Stimulated activated CD8-positive, alpha-beta memory T cell treated with anti-CD3 and anti-CD28 coated beads, Interleukin-7, amount 100 ng/mL, for 1 hour (primary cell): ENCODE measurements around the gene PRR3.

Experiments used
- DNase-seq, 2 donors: peaks; one replicate each; pipeline ENCODE4 v3.0.0-alpha.2; 2020; ENCODE audit warnings: low read depth in 2 of 2

The PRR3 gene

DNA sequence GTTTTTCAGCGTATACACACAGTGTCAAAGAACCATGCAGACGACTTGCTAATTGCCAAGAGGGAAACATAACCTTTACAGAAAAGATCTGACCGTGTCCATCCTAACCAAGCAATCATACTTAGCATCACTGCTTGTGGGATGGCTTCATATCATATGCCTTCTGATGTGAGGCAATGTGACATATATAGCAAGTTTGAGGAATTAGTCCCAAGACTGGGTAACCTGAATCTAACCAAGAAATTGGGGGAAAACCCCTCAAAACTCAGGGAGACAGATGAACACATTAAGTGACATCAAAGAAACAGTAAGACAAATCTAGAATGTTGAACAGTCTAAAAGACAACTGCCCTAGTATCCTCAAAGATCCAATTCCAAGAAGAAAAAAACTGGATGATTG is 19.2 kb upstream of the PRR3 start:
- DNase-seq: no peak

DNA sequence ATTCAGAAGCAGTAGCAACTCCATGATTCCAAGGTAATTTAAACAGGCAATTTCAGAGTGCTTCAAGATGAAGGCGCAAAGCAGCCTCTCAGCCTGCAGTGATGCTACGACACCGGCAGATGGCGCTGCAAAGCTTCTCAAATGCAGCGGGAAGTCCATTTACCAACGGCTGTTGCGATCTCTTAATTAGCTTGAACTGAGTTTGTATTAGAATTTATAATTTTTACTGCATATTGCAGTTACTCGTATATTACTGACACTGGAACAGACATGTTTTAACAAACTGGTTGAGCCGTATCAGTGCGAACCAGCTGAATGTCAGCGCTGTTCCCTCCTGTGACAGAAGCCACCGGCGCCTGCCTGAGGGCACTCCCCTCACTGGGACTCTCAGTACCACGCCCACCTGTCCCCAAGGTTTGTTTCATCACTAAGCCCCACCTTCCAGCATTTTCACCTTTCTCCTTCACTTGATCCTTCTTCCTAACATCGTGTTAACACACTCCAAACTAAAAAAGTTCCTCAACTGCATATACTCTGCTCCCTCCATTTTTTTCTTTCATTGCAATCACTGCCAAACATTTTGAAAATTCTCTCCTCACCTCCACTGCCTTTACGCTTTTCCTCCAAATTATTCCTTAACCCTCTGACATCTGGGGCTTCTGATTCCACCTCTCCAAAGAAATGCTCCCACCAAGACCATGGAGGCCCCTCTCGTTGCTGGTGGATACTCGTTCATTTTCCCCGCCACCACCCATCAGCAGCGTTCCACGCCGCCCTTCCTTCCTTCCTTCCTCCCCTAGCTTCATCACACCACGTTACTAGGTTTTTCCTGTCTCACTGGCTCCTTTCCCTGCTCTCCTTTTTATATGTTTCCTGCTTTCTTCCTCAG is 15.3 kb upstream of the PRR3 start:
- DNase-seq: peak; percentile 68 to 69

DNA sequence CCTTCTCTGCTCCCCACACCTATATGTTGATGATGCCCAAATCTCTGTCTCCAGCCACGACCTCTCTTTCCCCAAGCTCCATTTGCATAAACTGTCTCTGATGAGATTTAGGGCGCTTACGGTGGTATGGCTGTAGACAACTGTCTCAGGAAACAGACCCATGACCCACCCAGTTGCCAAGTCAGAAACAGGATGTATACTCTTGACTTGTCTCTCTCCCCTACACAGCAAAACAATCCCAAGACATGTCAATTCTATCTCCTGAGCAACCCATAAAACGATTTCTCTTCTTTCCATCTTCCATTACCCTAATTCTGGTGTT is 14.7 kb upstream of the PRR3 start:
- no peak for DNase-seq

DNA sequence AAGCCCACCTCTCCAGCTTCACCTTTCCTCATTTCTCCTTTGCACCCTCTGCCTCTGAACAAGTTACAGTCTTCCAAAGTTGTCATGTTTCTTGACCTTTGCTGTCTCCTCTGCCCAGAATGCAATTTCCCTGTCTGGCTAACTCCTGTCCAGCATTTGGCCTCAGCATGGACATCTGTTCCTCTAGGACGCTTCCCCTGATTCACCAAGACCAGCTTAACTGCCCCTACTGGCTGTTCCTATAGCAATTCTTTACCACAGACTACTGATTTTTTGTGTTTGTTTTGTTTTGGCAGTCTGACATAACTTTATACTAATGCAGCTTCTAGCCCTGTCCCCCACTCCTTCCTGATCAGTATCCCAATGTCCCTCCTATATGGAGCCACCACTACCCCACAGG is 14.2 kb upstream of the PRR3 start:
- DNase-seq: no peak

DNA sequence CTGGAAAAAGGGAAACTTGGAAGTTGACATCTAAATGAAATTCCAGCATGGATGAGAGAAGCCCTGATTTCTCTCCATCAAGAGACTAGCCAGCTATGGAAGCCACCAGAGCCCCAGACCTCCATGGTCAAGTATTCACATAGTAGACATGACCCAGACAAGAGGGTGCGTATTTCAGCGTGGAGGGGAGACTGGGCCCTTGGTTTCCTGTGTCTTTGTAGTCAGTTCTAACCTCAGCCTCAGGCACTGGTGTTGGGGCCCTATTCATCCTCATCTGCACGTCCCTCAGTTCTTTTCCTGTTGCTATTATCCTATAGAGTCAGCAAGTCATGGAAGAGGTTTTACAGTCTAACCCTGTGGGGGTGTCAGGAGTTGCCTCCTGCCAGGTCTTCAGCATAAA is 13.3 kb upstream of the PRR3 start:
- DNase-seq: no peak

DNA sequence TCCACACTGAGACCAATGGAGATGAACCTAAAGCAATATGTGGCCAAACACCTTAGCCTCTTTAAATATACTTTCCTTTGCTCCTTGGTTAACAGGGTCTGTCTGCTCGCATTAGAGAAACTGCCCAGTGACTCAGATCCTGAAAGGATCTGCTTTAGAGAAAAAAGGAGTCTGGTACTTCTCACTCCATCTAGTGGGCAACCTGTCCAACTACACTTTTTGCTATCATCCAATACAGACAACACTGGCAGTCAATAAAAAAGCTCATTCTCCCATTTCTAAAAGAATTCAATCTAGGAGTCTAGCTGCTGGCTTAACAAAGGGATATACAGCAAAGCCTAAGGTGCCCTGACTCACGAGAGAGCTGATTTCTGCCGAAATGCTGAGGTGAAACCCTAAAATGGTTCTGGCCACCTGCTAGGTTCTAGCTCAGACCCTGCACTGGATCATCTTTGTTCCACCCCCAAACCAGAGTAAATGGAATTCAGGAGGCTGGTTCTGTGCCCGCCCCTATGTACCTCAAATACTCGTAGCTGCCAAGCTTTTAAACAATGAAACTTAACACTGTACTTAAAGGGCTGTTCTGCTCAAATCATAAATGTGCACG is 12.3 kb upstream of the PRR3 start:
- no peak for DNase-seq

DNA sequence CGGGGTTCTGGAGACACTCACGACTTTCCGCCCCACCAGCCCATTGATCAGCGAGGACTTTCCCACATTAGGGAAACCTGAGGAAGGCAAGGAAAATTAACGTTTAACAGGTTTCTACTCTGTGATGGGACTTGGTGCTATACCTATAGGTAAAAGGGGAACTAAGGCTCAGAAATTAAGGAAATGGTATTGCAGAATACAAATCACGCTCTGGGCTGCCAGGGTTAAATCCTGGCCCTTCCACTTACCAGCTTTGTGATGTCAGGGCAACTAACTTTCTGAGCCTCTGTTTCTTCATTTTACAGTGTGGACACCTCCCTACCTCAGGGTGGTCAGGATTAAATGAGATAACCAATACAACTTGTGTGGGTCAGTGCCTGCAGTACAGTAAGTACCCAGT is 9.6 kb upstream of the PRR3 start:
- no peak for DNase-seq

DNA sequence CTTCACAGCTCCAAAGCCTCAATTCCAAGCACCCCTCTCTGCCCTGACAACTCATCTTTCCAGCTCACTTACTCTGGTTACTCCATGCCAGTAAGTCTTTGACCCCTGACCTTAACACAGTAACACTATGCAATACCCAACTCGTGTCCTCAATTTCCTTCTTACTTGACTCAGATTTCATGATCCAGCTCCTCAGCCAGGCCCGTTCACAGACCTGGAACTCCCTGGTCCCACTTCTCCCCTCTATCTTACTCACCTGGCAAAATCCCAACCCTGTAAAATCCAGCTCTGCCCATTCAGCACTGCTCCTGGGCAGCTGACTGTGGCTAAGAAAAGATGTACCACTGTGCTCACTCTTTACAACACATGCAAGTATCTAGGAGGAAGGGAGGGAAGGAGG is 8.7 kb upstream of the PRR3 start:
- DNase-seq: no peak

DNA sequence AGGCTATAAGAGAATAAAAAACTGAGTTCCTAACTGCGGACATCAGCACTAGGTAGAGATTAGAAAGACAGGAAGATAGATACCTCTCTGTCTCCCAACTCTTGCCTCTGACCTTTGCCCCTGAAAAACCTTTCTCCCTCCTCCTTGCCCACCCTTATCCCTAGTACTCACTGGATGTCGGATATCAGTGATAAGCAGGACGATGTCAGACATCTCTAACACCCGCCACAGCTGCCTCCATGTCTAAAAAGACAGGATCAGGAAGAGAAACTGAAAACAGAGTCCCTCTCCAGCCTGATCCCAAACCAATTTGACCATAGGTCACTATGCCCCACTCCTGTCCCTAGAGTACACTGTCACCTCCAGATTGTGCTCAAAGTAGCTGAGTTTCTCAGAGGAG is 2.7 kb upstream of the PRR3 start:
- no peak for DNase-seq

DNA sequence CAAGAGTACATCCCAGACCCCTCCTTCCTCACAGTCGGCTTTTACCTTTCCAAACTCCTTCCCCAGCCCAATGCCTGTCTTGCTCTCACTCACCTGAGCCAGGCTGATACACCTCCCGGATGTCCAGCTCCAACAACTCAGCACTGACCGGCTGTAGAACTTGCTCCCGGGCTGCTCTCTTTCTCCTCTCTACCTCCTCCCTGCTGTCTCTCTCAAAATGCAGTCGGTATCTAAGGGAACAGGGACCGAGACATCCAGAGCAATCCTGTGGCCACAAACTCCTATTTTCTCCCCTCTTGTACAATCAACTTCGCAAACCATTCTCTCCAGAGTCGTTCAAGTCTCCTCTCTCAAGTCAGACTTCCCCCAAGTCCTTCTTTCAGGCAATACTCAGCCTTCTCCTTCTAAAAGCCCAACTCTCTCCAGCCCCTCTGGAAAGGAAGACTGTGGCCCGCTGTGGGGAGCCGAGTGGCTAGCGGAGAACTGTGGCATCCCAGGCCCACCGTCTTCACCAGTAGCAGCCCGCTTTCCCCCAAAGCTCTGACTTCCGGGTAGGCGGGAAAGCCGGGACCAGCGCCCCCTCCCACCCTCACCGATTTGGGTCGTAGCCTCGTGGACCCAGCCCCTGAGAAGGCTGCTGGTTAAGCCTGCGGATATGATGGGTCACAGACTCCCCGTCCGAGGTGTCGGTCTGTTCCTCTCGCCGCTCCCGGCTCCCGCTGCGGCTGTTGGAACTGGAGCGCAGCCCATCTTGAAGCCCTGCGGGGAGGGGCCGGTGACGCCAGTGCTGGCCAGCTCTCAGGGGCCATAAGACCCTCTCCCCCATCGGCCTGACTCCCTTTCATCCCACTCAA is 1.9 kb upstream of the PRR3 start:
- DNase-seq: no peak

DNA sequence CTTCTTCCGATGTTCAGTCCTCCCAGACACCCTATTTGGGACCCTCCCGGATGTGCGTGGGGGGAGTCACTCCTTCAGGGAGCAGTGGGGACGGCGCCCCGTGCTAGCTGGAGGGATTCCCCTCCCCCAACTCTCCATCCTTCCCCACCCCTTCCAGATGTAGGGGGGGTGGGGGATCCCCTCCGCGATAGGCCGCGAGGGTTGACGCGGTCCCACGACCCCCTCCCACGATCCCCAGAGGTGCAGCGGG is 1.4 kb upstream of the PRR3 start:
- no peak for DNase-seq

DNA sequence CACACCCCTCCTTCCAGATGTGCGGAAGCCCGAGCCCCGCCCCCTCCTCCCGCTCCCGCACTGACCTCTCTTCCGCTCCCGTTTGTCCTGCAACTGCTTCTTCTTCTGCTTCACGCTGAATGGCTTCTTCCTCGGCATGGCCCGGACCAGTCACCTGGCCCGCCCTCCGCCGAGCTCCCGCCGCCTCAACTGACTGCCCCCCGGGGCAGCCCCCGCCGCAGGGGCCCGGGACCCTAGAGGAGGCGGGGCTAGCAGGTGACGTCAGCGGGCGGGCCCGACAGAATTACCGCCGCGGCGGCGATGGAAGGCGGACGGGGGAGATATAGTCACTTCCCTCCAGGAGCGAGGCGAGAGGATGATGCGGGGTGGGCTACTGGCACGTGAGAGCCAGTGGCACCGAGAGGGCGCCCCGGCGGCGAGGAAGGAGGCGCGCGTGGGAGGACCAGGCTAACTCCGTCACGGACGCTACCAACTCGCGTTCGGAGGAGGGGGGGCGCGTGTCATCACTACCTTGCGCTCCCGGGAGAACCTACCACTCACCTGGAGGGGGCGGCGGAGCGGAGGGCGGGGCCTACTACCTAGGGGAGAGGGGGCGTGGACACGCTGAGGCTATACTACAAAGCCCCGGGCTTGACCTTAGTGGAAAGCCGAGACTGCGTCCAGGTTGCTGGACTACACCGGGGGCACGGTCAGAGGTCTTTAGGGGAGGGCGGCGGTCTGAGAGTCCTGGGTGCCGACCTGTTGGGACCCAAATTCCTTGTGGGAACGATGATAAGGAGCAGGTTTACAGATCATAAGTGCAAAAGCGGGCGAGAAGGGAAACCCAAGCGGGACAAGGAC is 809 bp upstream of the PRR3 start, which contains the start of gene GNL1:
Gene GNL1 (minus strand): TSS at position 424 of the 840 bp plus-strand sequence. CDS start 286 bp downstream, at position 138.
- peak; percentile 93 to 99 for DNase-seq

DNA sequence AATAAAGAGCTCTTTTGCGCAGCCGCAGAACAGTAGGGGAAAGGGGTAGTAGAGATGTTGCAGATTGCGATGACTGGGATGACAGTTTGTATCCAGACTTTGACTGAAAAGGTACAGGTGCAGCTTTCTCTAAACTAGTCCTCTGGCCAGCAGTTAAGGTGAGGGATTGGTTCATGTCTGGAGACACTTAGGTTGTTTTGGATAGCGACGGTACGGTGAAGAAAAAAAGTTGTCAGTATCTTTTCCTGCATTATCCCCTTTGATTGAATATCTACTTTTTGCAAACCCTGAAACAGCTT is 537 bp downstream of the PRR3 start:
- DNase-seq: peak in 1 of 2 donors; percentile 35

DNA sequence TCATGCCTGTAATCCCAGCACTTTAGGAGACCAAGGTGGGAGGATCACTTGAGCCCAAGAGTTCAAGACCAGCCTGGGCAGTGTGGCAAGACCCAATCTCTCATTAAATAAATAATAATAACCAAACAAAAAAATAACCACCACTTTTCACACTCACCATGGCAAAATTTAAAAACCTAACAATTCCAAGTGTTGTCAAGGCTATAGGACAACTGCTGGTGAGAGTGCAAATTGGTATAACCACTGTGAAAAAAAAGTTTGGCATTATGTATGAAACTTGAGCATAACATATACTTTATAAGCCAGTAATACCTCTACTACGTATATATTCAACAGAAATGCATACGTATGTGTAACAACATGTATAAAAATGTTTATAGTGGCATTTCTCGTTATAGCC is 3.8 kb downstream of the PRR3 start:
- no peak for DNase-seq

DNA sequence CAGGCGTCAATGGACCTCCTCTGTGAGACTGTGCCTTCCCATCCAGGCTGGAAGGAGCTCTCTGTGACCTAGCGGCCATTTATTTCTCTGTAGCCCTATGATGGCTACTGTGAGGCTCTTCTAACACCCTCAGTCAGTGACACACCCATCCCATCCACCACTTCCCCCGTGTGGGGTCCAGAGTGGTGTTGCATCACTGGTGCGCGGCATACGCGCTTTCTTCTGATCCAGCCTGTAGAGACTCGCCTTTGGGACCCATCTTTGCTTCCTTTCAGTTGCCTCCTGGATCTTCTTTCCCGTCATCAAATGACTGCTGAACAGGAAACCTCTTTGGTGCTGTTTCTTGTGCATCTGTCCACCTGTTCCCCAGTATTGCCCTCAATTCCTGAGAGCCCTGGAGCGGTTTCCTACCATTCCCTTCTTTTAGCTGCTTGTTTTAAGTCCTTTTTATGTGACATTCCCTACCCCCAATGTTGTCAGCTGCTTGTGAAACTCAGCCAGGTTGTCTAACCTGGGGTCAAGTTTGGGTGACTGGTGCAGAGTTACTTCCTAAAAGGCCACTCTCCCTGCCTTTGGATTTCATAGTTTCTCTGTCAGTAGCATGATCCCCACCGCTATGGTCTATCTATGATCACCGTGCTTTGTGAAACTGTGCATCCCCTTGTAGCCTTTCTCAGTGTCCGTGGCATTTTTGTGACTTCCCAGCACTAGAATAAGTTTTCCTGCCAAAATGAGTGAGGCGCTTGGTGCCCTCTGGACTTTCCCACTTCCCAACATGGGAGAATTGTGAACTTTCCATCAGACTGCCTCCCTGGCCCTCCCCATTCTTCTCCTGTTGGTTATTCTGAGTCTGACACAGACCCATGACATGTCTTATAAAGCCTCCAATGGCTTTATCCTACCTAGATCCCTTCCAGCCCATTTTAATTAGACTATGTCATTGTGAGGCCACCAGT is 5.7 kb downstream of the PRR3 start:
- DNase-seq: no peak

DNA sequence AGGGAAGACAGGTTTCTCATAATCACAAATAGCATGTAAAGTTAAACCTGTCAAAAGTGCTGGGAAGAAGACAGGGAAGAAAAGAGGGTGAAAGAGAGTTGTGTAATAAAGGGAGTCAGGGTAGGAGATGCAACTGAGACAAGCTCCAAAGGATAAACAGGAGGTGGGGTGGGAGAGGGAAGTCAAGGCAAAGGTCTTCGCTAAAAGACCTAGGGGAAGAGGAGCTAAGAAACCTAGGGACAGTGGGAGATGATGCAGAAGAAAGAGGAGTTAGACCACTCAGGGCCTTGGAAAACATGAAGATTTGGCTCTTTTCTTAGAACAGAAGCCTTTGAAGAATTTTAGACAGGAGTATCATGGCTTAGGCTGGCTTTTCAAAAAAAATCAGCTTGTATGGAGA is 7.0 kb downstream of the PRR3 start:
- DNase-seq: no peak

DNA sequence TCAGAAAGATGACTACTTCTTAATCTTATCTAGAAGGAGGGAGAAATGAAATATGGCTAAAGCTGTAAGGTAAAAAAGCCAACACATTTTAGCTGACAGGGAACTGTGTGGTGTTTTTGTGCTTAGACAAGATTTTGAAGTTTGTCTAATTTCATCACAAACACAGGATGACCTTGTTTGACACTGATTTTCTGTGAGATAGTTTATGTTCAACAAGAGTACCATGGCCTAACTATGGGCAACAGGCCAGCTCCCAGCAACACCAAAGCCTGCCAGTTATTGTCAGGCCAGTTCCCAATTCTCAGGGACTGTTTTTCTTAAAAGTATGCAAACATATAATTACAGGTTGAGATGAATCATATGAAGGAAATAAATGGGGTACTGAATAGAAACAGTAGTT is 8.7 kb downstream of the PRR3 start:
- DNase-seq: no peak

DNA sequence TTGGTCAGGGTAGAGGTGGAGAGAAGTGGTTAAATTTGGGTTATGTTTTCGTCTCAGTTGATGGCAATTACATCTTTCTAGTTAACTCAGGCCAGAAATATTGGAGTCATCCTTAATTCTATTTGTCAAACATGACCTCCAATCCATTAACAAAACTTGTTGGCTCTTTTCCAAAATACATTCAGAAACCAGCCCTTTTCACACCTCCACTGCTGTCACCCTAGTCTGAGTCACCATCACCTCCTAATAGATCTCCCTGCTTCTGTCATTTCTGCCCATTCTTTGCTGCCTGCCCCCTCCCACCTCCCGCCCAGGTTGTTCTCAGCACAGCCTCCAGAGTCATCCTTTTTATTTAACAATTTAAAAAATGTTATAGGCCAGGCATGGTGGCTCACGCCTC is 11.2 kb downstream of the PRR3 start:
- no peak for DNase-seq

DNA sequence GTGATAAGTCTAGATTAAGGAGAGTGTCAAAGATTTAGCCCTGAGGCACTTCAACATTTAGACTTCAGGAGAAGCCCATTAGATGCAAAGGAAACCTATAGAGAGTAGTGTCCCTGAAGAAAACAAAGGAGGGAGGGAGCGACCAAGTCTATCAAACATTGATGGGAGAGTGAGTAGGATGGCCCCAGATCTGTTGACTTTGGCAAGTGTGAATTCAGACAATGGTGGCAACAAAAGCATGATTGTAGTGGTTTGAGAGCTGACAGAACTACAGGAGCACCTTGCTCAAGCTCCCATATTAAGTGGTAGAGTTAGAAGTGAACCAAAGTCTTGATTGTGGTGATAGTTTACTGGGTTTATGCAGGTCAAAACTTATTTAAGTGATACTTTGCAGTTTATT is 13.2 kb downstream of the PRR3 start:
- no peak for DNase-seq

DNA sequence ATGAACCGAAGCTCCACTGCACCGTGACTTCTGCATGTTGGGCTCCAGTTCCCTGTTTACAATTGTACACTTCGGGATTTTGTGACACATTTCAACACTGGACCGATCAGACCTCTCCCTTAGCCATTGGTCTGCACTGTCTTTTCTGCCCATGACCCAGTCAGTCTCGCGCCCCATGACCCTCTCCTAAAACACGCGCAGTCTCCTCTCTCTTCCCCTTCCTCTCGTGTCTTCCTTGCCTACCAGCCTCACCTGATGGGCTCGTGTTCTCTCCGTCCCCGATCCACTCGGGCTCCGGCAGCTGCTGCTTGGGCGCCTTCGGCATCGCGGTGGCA is 13.6 kb downstream of the PRR3 start:
- no peak for DNase-seq

DNA sequence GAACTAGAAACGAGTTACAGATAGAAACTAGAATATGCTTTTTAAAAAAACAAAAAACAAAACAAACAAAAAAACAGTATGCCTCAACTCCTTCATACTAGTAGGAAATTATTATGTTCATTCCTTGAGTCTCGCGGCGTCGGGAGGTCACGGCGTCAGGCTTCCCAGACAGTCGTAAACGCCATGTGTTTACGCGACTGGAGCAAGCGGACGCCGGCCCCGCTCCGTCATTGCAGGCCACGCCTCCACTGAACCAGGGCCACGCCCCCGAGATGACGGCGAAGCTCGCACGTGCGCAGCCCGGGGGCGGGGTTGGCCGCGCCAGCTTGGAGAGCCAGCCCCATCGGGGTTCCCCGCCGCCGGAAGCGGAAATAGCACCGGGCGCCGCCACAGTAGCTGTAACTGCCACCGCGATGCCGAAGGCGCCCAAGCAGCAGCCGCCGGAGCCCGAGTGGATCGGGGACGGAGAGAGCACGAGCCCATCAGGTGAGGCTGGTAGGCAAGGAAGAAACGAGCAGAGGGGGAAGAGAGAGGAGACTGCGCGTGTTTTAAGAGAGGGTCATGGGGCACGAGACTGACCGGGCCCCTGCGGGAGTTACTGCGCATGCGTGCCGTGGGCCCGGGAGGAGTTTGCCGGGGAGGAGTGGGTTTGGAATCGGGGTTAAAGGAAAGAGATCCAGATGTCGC is 14.1 kb downstream of the PRR3 start, which contains the start of gene ABCF1:
Gene ABCF1 (plus strand): TSS at position 368 of the 687 bp plus-strand sequence. CDS start 46 bp downstream, at position 414.
- DNase-seq: peak; percentile 99
